Inferior parietal cortex (tissue), 1 donor: ENCODE measurements around the gene CRYGC.
"Not testable (repeated sequence)": the region's sequence is repeated elsewhere in the genome, so short reads cannot be mapped to it uniquely, and the experiment has no call there.

ENCODE experiments used
- DNase-seq: peaks from one replicate; pipeline ENCODE4 v3.0.0-alpha.2; 2016; ENCODE audit errors: extremely low spot score

Gene CRYGC

GRCh38 chr2:208138334-208138733 lies 8.7 kb upstream of the CRYGC start:
- not testable (repeated sequence) for DNase-seq

GRCh38 chr2:208136716-208137094 lies 7.1 kb upstream of the CRYGC start:
- no peak for DNase-seq

DNA sequence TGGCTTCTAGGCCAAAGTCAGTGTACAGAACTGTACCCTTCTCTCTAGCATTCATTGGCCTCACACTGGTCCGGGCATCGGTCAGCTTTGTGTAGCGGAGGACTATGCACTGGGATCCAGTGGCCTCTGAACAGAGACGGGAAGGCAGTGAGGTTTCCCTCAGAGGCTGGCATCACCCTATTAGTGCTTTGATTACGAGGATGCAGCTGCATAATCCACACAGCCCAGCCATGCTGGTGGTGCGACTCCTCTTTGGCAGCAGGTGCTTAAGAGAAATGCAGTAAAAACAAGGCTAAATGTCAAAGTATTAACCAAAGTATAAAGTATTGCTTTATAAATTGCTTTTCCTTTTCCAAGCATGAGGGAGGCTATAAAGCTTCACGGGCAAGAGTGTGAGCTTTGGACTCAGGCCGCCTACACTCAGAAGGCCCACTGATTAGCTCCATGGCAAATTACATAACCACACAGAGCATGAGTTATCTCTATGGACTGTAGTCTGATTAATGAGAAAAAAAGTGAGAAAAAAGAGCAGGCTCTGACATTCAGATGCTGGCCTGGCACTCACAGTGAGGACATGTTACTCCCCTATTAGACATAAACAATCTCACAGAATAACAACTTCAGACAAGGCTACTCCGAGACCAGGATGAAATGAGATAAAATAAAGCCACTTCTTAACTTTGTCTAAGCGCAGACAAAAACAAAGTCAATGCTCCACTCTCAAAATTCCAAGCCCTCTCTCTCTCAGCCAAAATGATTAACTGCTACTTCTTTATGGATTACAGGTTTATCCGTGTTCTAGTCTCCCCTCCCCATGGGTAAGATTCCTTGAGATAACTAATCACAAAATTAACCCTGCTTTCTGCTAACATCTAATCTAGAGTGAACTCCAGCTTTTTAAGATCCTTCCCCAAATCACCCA lies 6.4 kb upstream of the CRYGC start:
- no peak for DNase-seq

DNA sequence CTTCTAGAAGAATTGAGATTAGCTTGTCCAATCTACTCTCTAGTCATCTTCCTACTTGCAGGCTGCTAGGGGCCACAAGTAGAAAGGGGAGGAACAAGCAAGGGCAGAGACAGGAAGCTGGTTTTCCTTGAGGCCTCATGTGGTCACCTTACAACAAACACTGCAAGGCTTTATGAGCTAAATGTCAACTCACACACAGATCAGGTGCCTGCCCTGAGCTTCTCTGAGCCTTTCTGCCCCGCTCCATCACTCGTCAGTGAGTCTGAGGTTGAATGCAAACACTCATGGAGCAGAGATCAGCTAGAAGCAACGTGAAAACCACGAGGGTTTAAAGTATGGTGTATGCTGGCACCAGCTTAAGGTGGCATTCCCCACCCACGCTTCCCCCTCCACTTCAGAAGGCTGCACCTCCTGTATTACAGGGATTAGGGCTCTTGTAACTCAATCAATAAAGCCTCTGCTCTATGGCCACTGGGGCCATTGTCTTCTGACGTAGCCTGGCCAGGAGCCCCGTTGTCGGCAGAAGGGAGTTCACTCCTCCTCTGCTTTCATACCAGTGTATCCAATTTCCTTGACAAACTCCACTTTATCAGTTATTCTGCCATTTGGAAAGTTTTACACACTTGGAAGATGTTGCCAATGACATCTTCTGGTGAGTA lies 5.4 kb upstream of the CRYGC start:
- no peak for DNase-seq

- DNase-seq = no peak
These were observed 1.1 kb upstream of the CRYGC start for GRCh38 chr2:208130712-208131110.

- no peak for DNase-seq
These were observed 1.5 kb downstream of the CRYGC start for GRCh38 chr2:208128136-208128535.

GRCh38 chr2:208127090-208127489 lies 2.5 kb downstream of the CRYGC start:
- DNase-seq = no peak

DNA sequence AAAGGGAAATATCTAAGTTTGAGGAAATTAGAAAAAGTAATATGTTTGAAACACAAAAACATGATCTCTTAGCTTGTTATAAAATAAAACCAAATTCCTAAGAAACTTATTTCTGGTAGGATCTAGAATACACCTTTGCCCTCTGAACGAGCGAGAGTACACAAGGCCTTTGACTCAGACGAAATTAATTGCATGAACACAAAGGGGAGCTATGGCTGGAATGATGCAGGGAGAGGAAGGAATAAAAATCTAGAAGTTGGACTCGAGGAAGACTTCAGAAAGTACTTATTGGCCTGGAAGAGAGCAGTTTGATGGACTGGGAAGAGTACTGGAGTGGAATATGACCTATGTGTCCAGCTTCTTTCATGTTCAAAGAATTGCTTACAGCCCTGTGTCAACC lies 4.4 kb downstream of the CRYGC start:
- no peak for DNase-seq

GRCh38 chr2:208124013-208124715 lies 5.5 kb downstream of the CRYGC start, which contains the start of gene CRYGD:
CRYGD (minus strand) TSS chr2:208124524; CDS start chr2:208124473, 51 bp downstream.
- DNase-seq = not testable (repeated sequence)

- no peak for DNase-seq
These were observed 7.4 kb downstream of the CRYGC start for GRCh38 chr2:208122248-208122647.

DNA sequence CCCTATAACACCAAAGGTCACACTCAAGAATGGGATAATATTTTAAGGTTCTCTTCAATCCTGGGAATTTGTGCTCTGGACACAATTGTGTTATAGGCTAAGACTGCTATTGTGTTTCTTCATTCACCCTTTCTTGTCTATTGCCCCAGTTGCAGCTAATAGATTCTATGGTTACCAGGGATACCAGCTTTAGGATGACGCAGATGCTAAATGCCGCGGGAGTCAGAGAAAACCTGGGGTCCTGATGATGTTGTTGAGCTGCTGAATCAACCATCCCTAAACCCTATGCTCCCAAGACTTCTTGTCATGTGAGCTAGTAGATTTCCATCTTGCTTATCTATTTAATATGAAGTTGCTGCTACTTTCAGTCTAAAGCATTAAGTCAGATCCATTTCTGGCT lies 10.7 kb downstream of the CRYGC start:
- DNase-seq = no peak

GRCh38 chr2:208117390-208117789 lies 12.2 kb downstream of the CRYGC start:
- DNase-seq = not testable (repeated sequence)

DNA sequence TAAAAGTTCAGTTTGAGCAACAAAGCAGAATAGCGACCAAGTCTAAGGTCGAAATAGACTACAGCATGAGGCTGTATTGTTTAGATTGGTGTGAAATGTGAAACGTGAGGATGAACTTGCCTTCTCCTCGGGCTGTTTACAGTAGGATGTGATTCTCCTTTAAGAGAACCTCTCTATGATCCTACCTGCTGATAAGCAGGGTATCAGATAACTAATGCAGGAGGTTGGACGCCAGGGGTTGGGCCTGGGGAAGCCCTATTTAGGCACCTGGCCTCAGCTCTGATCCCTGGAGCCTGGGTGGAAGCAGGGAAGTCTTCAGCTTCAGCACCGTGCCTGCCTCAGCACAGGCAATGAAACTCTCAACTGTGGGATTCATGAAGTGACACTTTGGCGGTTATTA lies 16.7 kb downstream of the CRYGC start:
- DNase-seq = no peak

DNA sequence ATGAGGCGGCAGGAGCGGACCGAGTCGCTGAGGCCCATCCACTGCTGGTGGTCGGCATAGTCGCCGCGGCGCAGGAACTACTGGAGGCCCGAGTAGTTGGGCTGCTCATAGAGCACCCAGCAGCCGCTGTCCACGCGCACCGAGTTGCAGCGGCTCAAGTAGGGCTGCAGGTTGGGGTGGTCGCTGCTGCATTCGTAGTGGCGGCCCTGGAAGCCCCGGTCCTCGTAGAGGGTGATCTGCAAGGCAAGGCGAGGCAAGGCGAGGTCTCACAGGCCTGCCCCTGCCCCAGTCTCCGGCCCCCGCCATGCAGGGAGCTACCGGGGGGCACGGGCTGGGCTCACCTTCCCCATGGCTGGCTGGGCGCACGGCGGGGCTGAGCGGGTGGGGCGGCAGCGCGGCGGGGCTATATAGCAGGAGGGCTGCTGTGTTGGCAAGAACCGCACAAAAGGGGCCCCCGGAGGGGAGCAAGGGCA lies 17.3 kb downstream of the CRYGC start:
- DNase-seq = not testable (repeated sequence)

DNA sequence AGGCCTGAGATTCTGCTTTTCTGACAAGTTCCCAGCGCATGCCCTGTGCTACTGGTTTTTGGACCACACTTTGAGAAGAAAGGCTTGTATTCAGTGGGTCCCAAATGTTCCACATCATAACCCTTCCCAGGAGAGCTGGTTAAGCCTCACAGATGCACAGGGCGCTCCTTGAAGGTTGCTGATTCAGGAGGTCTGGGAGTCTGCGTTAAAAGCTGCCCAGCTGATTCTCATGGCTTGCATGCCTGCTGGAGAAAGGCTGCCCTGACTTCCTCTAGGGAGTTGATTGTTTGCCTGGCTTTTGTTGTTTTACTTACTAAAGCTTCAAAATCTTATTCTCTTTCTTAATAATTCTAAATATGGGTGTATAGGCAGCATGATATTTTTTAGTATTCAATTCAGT lies 26.0 kb downstream of the CRYGC start:
- no peak for DNase-seq

DNA sequence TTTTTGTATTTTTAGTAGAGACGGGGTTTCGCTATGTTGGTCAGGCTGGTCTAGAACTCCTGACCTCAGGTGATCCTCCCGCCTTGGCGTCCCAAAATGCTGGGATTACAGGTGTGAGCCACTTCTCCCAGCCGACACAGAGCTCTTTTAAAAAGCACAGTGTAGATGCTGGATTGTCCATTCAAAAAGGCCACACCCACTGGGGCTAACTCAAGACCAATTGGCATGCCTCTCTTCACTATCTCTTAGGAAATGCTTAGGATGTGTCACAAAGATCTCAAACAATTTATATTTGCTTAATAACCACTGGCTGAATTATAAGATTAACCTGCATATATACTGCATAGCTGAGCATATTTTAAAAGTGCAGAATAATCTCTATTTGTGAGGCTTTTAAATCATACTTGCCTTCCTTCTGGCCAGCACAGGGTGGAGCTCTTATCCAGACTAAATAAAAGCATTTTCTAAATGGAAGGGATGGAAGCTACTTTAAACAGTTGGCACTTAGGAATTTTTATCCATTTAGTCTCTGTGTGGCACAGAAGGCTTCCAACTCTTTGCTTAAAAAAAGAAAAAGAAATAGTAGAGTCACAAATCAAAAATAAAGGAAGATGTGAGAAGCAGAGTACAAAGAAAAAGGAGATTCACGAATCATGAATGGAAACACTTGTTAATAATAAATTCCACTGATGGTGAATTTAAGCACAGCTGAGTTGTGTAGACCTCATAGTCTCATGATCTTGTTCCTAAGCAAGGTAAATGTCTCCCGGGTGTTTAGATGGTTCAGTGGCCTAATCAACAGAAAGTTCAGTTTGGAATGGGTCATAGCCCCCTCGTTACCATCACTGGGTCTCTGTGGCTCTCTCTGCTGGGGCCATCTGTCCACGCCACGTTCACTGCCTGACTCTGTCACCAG lies 27.7 kb downstream of the CRYGC start:
- DNase-seq = peak; percentile 54

GRCh38 chr2:208099682-208100470 lies 29.8 kb downstream of the CRYGC start:
- no peak for DNase-seq

GRCh38 chr2:208098701-208099100 lies 30.9 kb downstream of the CRYGC start:
- DNase-seq = not testable (repeated sequence)

- no peak for DNase-seq
These were observed 31.4 kb downstream of the CRYGC start for GRCh38 chr2:208098267-208098666.

DNA sequence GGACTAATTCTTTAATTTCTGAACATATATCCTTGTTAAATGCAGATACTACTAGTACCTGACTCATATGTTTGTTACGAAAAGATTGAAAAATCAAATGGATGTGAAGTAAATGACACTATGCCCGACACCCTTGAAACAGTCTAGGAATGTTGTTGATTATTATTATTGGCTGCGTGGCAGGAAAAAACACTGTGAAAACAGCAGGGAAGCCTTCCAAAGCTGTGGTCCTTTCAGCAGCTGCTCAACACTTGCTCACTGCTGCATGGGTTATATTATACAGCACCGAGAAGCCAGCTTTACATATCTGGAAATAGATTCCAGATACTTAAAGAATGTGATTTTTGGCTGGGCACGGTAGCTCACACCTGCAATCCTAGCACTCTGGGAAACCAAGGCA lies 31.8 kb downstream of the CRYGC start:
- DNase-seq = no peak
